Sigmoid colon (tissue), 4 donors: ENCODE results near the gene PSMB11.

ENCODE experiments used
- POLR2A ChIP-seq, 2 donors: fragments of 450-650 bp; IDR thresholded peaks; one replicate each; pipeline ENCODE4 v1.6.1; 2016; ENCODE audit warnings: antibody characterized with exemption in 2 of 2, mild to moderate bottlenecking in 2 of 2, moderate library complexity in 2 of 2
- POLR2AphosphoS5 ChIP-seq, 4 donors: sonication (generic); formaldehyde crosslinking; IDR thresholded peaks; one replicate each; pipeline ENCODE4 v1.6.1; 2017; ENCODE audit warnings: antibody characterized with exemption in 4 of 4
- TF ChIP-seq, protein P1 (sequence below), 4 experiments: fragments of 450-650 bp in 3 of 4; fragments of 200-600 bp in 1 of 4; IDR thresholded peaks; one replicate each; pipeline ENCODE4 v1.5.1; 2016 to 2019; ENCODE audit warnings: antibody characterized with exemption in 4 of 4, mild to moderate bottlenecking in 3 of 4, moderate library complexity in 2 of 4

DNA sequence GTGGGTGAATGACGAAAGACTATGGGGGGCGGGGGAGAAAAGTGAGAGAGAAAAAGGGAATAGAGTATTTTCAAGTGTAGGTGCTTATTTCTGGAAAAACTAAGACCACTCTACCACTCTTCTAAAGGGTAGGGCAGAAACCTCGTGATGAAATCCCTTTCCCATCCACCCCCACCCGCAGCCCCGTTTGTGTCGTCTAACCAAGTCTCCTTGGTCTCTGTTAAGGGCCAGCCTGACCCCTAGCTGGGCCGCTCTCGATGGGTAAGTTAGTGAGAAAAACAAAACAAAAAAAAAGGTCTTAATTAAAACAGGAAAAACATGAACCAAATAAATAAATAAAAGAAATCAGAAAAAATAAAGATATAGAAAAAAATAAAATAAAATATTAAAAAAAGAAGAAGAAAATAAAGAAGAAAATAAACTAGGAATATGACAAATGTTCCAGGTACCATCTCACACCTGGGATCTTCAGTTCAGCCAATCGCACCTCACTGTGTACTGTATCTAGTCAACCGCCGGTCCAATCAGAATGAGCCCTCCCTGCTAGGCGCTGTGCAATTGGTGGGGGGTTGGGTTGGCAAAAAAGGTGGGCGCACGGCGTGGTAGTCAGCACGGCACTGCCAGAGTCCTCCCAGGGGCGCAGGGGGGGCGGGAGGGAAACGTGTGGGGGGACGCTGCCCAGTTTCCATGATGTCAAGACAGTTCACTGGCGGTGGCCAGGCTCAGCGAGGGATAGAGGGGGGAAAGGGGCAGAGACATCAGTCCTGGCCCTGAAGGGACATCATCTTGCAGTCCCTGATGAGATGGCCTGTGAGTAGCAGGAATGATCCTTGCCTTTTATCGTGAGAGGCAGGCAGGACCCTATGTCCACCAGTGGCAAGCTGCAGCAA is 25.1 kb downstream of the PSMB11 start:
- TF ChIP-seq, protein P1, sequence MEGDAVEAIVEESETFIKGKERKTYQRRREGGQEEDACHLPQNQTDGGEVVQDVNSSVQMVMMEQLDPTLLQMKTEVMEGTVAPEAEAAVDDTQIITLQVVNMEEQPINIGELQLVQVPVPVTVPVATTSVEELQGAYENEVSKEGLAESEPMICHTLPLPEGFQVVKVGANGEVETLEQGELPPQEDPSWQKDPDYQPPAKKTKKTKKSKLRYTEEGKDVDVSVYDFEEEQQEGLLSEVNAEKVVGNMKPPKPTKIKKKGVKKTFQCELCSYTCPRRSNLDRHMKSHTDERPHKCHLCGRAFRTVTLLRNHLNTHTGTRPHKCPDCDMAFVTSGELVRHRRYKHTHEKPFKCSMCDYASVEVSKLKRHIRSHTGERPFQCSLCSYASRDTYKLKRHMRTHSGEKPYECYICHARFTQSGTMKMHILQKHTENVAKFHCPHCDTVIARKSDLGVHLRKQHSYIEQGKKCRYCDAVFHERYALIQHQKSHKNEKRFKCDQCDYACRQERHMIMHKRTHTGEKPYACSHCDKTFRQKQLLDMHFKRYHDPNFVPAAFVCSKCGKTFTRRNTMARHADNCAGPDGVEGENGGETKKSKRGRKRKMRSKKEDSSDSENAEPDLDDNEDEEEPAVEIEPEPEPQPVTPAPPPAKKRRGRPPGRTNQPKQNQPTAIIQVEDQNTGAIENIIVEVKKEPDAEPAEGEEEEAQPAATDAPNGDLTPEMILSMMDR (IDR thresholded peaks at IDR 0.05), result no peak
- TF ChIP-seq POLR2A (IDR thresholded peaks at IDR 0.05) (no peak), POLR2AphosphoS5 (IDR thresholded peaks at IDR 0.05) (no peak)
